K562 (cell line): ENCODE data around the gene IGSF9. TPM values are rescaled to one million over a fixed set of nuclear protein-coding genes. Genes with fewer than 3 reads are reported as not detected.

Experiments used
- CXXC5 ChIP-seq: fragments of 250-450 bp; sonication (Bioruptor Pico); IDR thresholded peaks from 2 replicates; pipeline ENCODE4 v1.8.0; 2022; ENCODE audit warnings: inconsistent platforms, mild to moderate bottlenecking, moderate library complexity
- EP300 ChIP-seq: IDR thresholded peaks from 2 replicates; pipeline ENCODE4 v1.6.1; 2012; ENCODE audit warnings: low read length, improper control_type of control experiment
- JUN ChIP-seq, 2 experiments: sonication (generic) in 1 of 2; formaldehyde crosslinking in 1 of 2; IDR thresholded peaks; 2 replicates each; pipeline versions ENCODE4 v1.6.1 to v1.8.0; 2012 to 2022; ENCODE audit warnings: borderline replicate concordance in 2 of 2, mild to moderate bottlenecking in 2 of 2, improper control_type of control experiment in 1 of 2, low read depth in 1 of 2, low read length in 1 of 2, missing genetic modification reagents in 1 of 2
- JUND ChIP-seq, 2 experiments: IDR thresholded peaks; 2 replicates in 1 of 2; 3 replicates in 1 of 2; pipeline ENCODE4 v1.6.1; 2011; ENCODE audit warnings: borderline replicate concordance in 2 of 2, low read depth in 2 of 2, low read length in 2 of 2, improper control_type of control experiment in 1 of 2, missing biosample characterization in 1 of 2, missing genetic modification characterization in 1 of 2, missing genetic modification reagents in 1 of 2
- MAFK ChIP-seq: IDR thresholded peaks from 2 replicates; pipeline ENCODE4 v1.6.1; 2011; ENCODE audit warnings: low read length, improper control_type of control experiment
- NFE2 ChIP-seq: IDR thresholded peaks from 2 replicates; pipeline ENCODE4 v1.6.1; 2014; ENCODE audit warnings: antibody characterized with exemption, low read depth
- PRDM10 ChIP-seq: fragments of 450-650 bp; IDR thresholded peaks from 2 replicates; pipeline ENCODE4 v1.6.1; 2018; ENCODE audit not compliant: partially characterized antibody
- SMARCC2 ChIP-seq: fragments of 450-650 bp; IDR thresholded peaks from 2 replicates; pipeline ENCODE4 v1.6.1; 2017; ENCODE audit warnings: antibody characterized with exemption, moderate library complexity, mild to moderate bottlenecking, low read depth
- TAF7 ChIP-seq: fragments of 450-650 bp; IDR thresholded peaks from 2 replicates; pipeline ENCODE4 v1.6.1; 2016; ENCODE audit warnings: missing genetic modification characterization, missing compliant biosample characterization
- TBP ChIP-seq: optimal IDR thresholded peaks from 2 replicates; pipeline ENCODE3; 2011; ENCODE audit warnings: low read depth, low read length, improper control_type of control experiment
- ZNF318 ChIP-seq, 2 experiments: fragments of 450-650 bp; IDR thresholded peaks; 2 replicates each; pipeline ENCODE4 v1.6.1; 2016; ENCODE audit warnings: mild to moderate bottlenecking in 2 of 2, borderline replicate concordance in 1 of 2, low read depth in 1 of 2, moderate library complexity in 1 of 2
- ZSCAN32 ChIP-seq: fragments of 450-650 bp; formaldehyde crosslinking; IDR thresholded peaks from 2 replicates; pipeline ENCODE4 v1.4.0; 2020; ENCODE audit warnings: mild to moderate bottlenecking, moderate library complexity
- polyA plus RNA-seq, 8 experiments: library from polyadenylated mRNA; depleted of rRNA in 4 of 8; stranded (reverse) in 5 of 8; unstranded in 3 of 8; fragments of >200 nt; fragmentation: Nextera tagmentation in 2 of 8; fragmentation: Illumina TruSeq in 1 of 8; extraction: Ambion mirVana in 2 of 8; extraction: Trizol in 1 of 8; gene quantifications; 2 replicates each; pipeline versions ENCODE4 v1.2.1 to v1.2.3, GENCODE V29; 2011 to 2014; ENCODE audit warnings: inconsistent platforms in 1 of 8, missing spikeins in 1 of 8
- total RNA-seq, 7 experiments: library from RNA; depleted of rRNA in 6 of 7; stranded (reverse); fragments of >200 nt in 6 of 7; fragmentation: Illumina TruSeq in 2 of 7; extraction: Trizol in 2 of 7; gene quantifications; 2 replicates each; pipeline versions ENCODE4 v1.2.1 to v1.2.3, GENCODE V29; 2011 to 2021; ENCODE audit warnings: low replicate concordance in 1 of 7

The IGSF9 gene
- total and polyA plus RNA-seq, 9 of the 15 experiments (the other 6 are each of a cell fraction or from before 2014, with no cell fraction given): 0.03 to 0.29 (median 0.07) TPM; not detected in 1

- TF ChIP-seq ZNF318 (IDR thresholded peaks at IDR 0.05; ENCODE audit: borderline replicate concordance in 1 of 2, low read depth in 1 of 2): peak in 1 of 2 experiments; percentile 88; a peak in 2 of 4 replicates
- TF ChIP-seq SMARCC2: 0 out of 2 replicates have a peak, but pooled peaks have one; percentile 37
- TF ChIP-seq EP300: peak; percentile 37; the same call in 1 of the 2 replicates
- peak; percentile 85 for TF ChIP-seq NFE2
- peak; percentile 94 for TF ChIP-seq MAFK
- TF ChIP-seq ZSCAN32 (CRISPR knock-in tag): no peak
- no peak for TF ChIP-seq TBP
- peak; percentile 11 for TF ChIP-seq PRDM10
- no peak for TF ChIP-seq CXXC5 (CRISPR knock-in tag)
- TF ChIP-seq JUN (IDR thresholded peaks at IDR 0.05; ENCODE audit: borderline replicate concordance, low read depth, low read length): 0 out of 2 replicates have a peak, but pooled peaks have one; percentile 20
- TF ChIP-seq JUN (CRISPR knock-in tag; IDR thresholded peaks at IDR 0.05; ENCODE audit: borderline replicate concordance): no peak
- TF ChIP-seq JUND (IDR thresholded peaks at IDR 0.05; ENCODE audit: borderline replicate concordance, low read depth, low read length): peak; percentile 42; the same call in 1 of the 2 replicates
- peak; percentile 66; the same call in 1 of the 3 replicates for TF ChIP-seq JUND (tag; IDR thresholded peaks at IDR 0.05; ENCODE audit: borderline replicate concordance, low read depth, low read length)
- no peak for TF ChIP-seq TAF7 (tag)
Measured at GRCh38 chr1:159879977-159880376, 65.4 kb downstream of the IGSF9 start (continued).
